HG03139 (cell line): ENCODE data around the gene KREMEN2.
"Not testable (repeated sequence)": the region's sequence is repeated elsewhere in the genome, so short reads cannot be mapped to it uniquely, and the experiment has no call there.

Source experiments
- ATAC-seq: cut with Tn5 transposase; IDR thresholded peaks from one replicate; pipeline ENCODE4 v1.9.1; 2021; ENCODE audit not compliant: unreplicated experiment

Gene KREMEN2

DNA sequence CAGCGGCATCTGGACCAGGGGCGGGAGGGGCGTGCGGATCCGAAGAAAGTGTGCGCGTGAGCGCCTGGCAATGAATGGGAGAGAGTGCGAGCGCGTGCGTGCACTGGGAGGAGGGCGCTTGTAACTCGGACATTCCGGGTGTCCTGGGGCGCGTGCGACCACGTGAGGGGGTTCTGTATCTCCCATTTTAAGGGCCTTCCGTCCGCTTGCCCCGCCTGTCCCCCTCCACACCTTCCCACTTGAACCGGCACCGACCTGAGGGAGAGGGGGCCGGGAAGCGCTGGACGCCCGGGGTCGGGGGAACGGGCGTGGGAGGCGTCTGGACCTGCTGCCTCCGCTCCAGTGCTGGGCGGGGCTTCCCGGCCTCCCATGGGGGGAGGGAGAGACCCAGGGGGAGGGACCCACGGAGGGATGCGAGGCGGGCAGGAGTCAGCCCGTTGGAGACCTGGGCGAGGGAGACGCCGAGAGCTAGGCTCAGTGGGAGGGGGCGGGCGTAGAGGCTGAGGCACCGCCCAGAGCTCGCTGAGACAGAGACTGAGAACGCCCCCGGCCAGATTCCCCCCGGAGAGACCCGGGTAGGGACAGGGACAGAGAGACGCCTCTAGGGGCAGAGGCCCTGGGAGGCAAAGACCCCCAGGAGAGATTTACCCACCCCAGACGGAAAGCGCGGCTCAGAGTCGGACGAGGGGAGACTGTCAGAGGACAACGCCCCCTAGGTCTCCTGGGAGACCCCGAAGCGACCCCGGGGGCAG lies at the start of gene KREMEN2:
TSS of gene KREMEN2 (plus strand) at position 553 of the 752 bp plus-strand sequence. CDS start 246 bp downstream, outside the sequence.
- no peak for ATAC-seq

DNA sequence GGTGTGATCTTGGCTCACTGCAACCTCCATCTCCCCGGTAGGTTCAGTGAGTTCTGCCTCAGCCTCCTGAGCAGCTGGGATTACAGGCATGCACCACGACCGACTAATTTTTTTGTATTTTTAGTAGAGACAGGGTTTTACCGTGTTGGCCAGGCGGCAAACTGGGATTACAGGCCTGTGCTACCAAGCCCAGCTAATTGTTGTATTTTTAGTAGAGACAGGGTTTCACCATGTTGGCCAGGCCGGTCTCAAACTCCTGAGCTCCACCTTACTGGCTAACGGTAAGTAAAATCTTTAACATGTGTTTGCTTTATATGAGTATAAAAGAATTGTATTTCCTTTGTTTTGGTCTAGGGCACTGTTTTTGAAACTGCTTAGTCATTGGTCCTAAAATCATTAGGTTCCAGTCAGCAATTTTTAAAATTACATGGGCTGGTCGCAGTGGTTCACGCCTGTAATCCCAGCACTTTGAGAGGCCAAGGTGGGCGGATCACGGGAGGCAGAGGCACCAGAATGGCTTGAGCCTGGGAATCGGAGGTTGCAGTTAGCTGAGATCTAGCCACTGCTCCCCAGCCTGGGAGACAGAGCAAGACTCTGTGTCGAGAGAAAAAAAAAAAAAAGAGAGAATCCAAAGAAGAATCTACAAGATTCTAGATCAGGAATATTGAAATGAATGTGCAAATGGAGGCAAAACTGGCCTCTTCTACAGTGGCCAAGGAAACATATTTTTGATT lies 48.7 kb upstream of the KREMEN2 start:
- no peak for ATAC-seq

- ATAC-seq = no peak
Measured at GRCh38 chr16:2919511-2920255, 44.4 kb upstream of the KREMEN2 start.

- ATAC-seq = no peak
Measured at GRCh38 chr16:2923481-2923880, 40.6 kb upstream of the KREMEN2 start.

- ATAC-seq = no peak
Measured at GRCh38 chr16:2924901-2925755, 38.9 kb upstream of the KREMEN2 start.

- ATAC-seq = no peak
Measured at GRCh38 chr16:2925951-2926649, 38.0 kb upstream of the KREMEN2 start.

GRCh38 chr16:2926650-2926999 lies 37.5 kb upstream of the KREMEN2 start:
- no peak for ATAC-seq

DNA sequence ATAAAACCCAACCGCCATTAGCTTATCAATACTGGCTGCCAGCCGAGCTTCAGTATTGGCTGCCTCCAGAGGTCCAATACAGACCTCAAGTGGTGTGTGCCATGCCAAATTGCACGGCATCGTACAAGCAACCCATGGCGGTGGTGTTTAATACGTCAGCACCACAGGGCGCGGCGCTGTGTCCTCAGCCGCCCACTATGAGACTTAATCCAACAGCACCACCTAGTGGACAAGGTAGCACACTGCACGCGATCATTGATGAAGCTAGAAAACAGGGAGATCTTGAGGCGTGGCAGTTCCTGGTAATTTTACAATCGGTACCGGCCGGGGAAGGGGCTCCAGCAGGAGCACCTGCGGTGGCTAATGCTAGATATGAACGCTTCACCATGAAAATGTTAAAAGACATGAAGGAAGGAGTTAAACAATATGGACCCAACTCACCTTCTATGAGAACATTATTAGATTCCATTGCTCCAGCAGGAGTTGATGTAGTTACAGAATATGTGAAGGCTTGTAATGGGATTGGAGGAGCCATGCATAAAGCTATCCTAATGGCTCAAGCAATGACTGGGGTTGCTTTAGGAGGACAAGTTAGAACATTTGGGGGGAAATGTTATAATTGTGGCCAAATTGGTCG lies 36.9 kb upstream of the KREMEN2 start:
- ATAC-seq = no peak

DNA sequence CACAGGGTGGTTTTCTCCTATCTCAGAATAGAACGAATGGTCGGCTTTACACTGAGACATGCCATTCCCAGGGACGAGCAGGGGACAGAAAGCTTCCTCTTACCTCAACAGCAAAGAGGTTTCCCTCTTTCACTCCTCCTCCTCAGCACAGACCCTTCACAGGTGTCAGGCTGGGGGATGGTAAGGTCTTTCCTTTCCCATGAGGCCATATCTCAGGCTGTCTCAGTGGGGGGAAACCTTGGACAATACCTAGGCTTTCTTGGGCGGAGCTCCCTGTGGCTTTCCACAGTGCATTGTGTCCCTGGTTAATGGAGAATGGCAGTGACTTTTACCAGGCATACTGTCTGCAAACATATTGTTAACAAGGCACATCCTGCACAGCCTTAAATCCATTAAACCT lies 35.9 kb upstream of the KREMEN2 start:
- not testable (repeated sequence) for ATAC-seq

- ATAC-seq = no peak
Measured at GRCh38 chr16:2928796-2929195, 35.3 kb upstream of the KREMEN2 start.

- no peak for ATAC-seq
Measured at GRCh38 chr16:2929693-2930092, 34.4 kb upstream of the KREMEN2 start.

- ATAC-seq = no peak
Measured at GRCh38 chr16:2930236-2930635, 33.8 kb upstream of the KREMEN2 start.

DNA sequence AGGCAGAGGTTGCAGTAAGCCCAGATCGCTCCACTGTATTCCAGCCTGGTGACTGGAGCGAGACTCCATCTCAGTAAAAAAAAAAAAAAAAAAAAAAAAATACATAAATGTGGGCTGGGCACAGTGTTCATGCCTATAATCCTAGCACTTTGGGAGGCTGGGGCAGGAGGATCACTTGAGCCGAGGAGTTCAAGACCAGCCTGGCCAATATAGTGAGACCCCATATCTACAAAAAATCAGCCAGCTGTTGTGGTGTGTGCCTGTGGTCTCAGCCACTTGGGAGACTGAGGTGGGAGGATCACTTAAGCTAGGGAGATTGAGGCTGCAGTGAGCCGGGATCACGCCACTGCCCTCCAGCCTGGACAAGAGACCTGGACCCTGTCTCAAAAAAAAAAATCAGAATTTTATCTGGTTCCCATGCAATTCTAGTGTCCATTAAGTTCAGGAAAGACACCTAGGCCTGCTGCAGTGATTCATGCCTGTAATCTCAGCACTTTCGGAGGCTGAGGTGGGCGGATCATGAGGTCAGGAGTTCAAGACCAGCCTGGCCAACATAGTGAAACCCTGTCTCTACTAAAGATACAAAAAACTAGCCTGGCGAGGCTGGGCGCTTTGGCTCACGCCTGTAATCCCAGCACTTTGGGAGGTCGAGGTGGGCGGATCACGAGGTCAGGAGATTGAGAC lies 32.7 kb upstream of the KREMEN2 start:
- not testable (repeated sequence) for ATAC-seq

DNA sequence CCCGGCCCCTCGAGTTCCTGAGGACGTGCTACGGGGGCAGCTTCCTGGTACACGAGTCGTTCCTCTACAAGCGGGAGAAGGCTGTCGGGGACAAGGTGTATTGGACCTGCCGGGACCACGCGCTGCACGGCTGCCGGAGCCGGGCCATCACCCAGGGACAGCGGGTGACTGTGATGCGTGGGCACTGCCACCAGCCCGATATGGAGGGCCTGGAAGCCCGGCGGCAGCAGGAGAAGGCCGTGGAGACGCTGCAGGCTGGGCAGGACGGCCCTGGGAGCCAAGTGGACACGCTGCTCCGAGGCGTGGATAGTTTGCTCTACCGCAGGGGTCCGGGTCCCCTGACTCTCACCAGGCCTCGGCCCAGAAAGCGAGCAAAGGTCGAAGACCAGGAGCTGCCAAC lies 30.9 kb upstream of the KREMEN2 start:
- no peak for ATAC-seq

DNA sequence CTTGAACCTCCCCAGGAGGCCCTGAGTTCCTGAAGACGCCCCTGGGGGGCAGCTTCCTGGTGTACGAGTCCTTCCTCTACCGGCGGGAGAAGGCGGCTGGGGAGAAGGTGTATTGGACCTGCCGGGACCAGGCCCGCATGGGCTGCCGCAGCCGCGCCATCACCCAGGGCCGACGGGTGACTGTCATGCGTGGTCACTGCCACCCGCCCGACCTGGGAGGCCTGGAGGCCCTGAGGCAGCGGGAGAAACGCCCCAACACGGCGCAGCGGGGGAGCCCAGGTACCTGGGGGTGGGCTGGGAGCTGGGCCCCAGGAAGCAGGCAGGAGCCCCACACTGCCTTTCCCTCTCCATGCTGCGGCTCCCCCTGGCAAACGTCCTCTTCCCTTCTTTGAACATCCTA lies 30.4 kb upstream of the KREMEN2 start:
- ATAC-seq = no peak

GRCh38 chr16:2934450-2934849 lies 29.6 kb upstream of the KREMEN2 start:
- no peak for ATAC-seq

DNA sequence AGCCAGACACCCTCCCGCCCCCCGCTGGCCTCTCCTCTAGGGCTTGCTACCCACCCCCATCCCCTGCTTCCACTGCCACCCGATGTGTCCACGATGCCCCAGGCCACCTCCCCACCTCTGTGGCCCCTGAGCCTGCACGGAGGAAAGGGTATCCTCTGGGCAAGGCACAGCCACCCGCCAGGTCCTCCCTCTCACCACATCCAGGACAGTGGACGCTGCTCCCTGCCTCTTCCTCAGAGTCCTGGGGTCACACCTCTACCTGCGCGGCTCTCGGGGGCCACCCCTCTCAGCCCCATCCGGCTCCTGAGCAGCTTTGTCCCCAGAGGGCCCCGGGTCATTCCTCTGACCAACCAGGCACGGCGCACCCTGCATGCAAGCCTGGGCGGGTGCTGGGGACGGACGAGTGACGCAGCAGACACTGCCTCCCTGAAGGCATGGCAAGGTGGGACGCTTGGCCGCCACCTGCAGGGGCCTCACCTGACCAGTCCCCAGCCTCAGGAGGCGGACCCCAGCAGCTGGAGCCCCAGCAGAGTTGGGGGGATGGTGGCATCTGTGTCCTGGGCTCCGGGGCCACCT lies 27.6 kb upstream of the KREMEN2 start:
- no peak for ATAC-seq

DNA sequence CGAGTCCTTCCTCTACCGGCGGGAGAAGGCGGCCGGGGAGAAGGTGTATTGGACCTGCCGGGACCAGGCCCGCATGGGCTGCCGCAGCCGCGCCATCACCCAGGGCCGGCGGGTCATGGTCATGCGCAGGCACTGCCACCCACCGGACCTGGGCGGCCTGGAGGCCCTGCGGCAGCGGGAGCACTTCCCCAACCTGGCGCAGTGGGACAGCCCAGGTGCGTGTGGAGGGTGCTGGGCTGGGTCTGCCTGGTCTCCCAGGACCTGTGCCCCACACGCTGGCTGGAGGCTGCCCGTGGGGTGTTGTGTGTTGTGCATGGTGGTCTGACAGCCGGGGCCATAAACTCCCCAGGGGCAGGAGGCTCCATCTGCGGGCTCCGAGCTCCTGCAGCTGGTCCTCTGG lies 26.9 kb upstream of the KREMEN2 start:
- no peak for ATAC-seq

DNA sequence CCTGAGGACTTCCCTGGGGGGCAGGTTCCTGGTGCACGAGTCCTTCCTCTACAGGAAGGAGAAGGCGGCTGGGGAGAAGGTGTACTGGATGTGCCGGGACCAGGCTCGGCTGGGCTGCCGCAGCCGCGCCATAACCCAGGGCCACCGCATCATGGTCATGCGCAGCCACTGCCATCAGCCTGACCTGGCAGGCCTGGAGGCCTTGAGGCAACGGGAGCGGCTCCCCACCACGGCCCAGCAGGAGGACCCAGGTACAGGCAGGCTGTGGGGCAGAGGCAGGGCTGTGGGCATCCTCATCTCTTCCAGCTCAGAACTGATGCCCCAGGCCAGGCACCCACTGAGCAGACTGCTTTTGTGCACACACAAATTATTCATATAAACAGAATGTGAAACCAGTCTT lies 25.9 kb upstream of the KREMEN2 start:
- no peak for ATAC-seq
